ENCODE results near the gene GSE1.

GSE1 gene

DNA sequence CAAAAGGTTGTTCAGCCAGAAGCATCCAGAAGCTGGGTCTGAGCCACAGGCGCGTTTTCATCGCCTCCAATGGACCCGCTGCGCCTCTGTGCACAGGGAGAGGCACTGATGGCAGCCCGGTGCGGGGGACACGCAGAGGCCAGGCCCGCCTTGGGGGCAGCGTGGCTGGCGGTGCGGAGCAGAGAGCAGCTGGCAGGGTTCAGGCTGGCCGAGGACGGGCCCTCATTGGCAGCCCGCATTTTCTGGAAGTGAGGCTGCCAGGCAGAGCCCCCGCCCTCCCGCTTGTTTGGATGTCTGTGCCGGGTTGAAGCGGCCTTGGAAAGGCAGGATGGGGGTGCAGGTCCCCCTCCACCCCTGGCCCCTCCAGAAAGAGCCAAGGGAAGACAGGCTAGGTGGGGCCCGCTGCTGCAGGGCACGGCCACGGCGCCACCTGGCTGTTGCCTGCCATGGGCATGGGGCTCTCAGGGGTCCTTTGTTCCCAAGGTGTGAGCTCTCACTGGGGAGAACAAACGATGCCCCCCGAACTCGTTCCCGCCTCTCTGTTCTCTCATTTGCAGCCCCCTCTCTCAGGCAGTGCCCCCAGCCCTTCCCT, 18.8 kb downstream of the GSE1 start:
- DNase-seq (ENCODE audit: low read depth, low spot score): no peak

DNA sequence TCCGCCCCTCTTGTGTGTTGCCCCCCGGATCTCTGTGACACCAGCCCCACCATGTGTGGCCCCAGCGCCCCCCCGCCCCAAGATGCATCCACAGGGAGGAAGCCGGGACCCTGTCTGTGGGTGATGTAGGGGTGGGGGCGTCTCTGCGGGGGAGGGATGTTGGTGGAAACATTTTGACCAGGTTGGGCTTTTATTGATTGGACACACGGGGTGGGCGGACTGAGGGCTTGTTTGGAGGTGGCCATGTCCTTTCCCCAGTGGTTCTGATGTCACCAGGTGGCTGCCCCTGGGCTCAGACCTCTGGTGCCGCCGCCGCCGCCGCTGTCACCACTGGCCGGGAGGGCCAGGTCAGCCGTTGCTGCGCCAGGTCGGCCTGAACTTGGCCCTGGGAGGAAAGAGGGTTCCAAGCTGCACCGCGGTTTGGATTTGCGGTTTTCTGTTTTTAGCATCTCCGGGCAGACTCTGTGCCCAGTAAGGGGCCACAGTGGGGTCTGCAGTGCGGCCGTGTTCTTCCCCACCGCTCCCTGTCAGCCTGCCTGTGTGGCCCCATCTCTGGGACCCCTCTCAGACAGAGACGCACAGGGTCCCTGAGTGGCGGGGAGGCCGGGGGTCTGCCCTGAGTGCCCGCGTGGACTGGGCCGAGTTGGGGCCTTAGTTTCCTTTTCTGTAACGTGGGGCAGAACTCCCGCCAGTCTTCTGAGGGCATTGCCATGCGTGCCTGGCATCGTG, 19.8 kb downstream of the GSE1 start:
- DNase-seq (ENCODE audit: low read depth, low spot score): no peak

DNA sequence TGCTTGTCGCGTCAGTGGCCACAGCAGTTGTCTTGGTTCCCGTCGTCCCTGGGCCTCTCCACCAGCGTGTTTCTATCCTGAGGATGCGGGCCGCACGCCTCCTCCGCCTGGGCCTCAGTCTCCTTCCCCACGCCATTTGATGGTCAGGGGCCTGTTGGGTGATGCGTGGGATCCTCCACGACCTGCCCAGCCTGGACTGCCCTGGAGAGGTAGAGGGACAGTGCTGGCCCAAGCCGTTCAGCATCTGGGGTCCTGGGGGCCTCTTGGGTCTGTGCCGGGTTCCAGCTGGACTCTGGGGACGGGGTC, 20.3 kb downstream of the GSE1 start:
- DNase-seq (ENCODE audit: low read depth, low spot score): no peak

DNA sequence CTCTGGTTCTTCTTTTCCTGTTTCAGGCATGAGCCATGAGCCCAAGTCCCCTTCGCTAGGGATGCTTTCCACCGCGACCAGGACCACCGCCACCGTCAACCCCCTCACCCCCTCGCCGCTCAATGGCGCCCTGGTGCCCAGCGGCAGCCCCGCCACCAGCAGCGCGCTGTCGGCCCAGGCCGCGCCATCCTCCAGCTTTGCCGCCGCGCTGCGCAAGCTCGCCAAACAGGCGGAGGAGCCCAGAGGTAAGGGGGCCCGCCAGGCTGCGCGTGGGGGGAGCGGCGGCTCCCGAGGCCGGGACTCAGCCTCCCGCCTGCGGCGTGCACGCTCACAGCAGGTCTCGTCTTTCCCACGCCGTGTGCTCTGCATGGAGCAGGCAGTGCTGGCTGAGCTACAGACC, 20.8 kb downstream of the GSE1 start:
- no peak for DNase-seq (ENCODE audit: low read depth, low spot score)

DNA sequence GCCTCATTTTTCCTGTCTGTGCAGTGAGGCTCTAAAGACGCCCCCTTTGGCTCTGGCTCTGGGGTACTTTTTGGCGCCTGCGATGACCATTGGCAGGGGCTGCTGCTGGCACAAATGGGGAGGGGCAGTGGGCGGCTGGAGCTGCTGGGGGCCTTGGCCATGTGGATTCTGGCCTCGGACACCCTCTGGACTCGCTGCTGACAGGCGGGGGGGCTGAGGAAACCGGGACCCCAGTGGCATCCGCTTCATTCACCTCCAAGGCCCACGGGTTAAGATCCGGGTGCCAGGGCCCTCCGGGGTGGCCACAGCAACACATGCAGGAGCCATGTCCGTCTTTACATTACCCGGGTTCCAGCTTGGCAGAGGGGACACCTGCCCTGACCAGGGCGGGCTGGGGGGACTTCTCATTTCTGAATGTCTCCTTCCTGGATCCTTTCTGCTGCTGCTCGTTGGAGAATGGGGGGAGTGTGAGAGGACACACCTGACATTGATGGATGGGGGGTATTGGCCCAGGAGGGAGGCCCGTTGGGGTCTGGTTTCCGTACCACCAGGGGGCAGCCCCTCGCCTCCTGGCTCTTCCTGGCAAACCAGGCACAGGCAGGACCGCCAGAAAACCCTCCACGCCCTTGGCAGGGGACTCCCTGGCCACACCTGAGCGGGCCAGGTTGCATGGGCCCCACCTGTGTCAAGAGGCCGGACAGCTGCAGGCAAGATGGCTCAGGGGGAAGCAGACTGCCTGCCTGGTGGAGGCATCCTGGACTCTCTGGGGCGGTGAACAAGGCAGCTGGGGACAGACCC, 21.8 kb downstream of the GSE1 start:
- DNase-seq (ENCODE audit: low read depth, low spot score): no peak

DNA sequence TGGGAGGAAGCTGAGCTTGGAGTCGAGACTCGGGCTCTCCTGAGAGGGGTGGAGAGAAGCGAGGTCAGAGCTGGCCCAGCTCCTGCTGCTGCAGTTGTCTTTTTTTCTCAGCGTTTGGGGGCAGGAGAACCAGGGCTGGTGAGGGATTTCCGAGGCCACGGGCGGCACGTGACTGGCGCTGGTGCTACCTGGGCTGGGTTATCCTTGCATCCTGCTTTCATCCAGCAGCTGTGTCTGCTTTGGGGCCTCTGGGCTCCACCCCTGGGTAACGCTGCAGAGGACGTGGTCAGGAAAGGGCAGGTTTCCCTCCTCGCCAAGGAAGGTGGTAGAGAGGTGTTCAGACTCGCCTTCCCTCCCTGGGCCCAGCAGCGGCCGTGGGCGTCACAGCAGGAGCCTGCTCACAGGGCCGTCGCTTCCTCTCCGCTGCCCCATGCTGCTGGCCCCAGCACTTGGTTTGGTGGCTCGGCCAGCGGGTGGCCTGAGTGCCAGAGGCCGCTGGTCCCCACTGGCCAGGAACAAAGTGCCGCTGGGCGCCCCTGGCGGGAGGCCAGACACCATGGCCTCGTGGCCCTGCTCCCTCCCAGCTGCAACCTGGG, 22.5 kb downstream of the GSE1 start:
- no peak for DNase-seq (ENCODE audit: low read depth, low spot score)

DNA sequence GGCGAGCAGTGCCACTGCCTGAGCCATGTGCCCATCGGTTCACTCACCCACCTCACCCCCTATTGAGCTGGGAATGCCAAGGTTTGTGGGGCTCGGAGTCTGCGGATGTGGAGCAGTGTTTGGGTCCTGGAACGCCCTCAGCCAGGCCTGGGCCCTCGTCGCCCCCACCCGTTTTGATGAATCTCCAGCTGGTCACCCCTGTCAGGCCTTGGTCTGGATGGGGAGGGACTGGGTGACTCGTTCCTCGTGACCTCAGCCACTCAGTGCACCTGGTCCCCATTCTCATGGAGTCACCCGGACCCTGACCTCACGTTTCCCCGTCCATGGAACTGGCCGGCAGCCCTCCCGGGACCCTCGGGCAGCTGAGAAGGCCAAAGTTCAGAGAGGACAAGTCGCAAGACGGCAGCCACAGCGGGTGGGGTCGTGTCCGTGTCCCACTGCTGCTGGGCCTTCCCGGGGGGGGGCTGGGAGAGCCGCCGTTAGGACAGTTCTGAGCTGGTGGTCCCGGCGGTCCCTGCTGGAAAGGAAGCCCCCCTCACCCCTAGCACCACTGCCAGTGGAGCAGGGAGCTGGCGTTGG, 23.2 kb downstream of the GSE1 start:
- no peak for DNase-seq (ENCODE audit: low read depth, low spot score)

DNA sequence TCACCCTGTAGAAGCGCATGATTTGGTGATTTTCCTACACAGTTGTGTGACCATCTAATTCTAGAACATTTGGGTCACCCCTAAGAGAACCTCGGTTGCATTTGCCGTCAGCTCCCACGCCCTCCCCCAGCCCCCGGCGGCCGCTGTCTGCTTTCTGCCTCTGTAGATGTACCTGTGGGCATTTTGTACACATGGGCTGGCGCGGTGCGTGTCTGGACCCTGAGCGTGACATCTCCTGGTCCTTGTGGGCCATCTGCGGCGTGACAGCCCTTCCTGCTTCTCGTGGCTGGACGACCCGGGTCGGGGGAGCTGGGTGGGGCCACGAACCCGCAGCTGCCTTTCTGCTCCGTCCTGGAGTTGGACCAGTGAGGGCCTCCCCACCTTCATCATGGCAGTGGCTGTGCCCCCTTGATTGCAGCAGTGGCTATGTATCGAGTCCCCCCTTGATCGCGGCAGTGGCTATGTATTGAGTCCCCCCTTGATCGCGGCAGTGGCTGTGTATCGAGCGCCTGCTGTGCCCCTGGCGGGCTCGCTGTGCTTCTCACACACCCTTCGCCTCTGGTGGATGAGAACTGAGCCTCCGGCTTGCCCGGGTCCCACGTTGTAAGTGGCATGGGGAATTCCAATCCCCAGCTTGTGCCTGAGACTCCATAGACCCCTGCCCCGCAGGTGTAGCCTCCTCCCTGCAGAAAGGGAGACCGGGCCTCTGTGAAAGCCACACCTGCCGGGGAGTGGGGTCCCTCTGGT, 24.1 kb downstream of the GSE1 start:
- no peak for DNase-seq (ENCODE audit: low read depth, low spot score)

DNA sequence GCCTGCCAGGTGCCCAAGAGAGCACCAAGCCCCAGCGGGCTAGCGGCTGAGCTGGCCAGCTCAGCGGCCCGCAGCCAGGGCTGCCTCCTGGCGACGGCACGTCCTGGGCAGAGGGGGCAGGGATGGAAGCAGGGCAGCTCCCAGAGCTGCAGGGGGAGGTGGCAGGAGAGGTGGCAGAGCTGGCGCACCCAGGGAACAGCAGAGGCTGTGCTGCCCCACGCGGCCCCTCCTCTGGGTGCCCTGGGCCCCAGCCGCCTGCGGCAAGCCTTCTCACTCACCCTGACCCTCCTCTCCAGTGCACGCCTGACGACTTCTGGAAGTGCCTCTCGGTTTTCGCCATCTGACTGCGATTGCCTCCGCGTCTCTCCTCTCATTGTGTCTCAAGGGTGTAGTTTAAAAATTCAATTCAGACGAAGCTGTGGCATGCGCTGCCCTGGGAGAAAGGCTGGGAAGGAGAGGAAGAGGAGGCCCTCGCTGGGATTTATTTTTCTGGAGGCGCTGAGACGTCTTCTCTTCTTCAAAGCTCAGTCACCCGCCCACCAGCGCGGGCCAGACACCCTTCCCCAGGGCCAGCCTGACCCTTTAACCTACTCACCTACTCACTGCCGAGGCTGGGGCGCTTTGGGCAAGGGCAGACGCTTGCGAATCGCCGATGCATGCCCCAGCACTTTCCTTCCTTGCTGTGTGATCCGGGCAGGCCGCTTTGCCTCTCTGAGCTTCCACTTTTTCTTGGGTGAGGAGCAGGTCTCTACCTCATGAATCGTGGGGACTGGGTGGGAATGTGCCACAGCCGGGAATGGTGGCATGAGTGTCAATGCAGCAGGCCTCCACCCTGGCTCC, 24.9 kb downstream of the GSE1 start:
- DNase-seq (ENCODE audit: low read depth, low spot score): no peak

DNA sequence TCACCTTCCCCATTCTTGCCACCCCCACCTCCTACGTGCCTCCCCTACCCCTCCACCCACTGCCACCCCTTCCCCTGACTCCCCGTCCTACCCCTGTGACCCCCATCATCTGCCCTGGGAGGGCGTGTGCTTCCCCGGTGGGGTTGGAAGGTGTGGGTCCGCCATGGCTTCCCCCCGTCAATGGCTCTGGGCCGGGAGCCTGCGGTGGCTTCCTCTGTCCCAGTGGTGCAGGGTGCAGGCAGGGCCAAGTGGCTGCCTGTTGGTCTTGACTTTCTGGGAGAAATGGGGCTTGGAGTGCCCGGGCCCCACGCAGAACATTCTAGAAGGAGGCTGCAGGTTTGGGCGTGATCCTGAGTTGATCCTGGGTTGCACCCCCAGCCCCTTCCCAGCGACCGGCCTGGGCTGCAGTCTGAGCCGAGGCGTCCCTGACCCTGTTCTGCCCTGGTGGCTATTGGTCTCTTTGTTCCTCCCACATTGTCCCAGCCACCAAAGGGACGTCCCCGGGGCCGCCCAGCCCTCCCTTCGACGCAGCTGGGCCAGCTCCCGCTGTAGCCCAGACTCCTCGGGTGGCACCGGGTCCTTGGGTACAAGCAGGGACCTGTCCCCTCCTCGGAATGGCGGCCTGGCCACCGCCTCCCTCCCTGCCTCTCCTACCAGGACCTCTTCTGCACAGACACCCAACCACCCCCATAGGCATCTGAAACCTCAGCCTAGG, 25.7 kb downstream of the GSE1 start:
- no peak for DNase-seq (ENCODE audit: low read depth, low spot score)

DNA sequence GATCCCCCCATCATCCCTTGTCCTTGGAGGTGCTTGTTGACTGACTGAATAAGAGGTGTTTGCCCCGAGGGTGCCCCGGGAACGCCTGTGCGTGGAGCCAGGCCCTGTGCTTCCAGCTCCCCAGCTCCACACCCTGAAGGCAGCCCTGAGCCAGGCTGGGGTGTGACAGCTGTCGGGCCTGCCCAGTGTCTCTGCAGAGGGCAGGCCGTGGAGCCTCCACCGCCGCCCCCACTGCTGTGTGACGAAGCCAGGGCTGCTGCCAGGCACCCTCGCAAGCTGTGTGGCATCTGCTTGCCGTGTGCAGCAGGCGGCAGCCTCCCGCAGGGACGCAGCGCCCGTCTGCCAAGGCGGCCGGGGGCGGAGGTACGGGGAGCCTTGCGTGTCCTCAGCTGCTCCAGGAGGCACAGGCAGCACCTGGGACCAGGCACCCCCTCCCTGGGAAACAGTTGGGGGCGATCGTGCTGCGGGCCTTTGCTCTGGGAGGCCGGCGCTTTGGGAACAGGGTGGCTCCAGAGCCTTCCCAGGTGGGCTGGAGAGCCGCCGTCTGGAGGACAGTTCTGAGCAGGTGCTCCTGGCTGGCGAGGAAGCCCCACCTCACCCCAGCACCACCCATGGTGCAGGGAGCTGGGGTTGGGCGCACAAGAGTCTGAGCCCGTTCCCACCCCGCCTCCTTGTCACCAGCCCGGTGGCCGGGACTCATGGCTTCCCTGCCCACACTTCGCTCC, 26.6 kb downstream of the GSE1 start:
- no peak for DNase-seq (ENCODE audit: low read depth, low spot score)

DNA sequence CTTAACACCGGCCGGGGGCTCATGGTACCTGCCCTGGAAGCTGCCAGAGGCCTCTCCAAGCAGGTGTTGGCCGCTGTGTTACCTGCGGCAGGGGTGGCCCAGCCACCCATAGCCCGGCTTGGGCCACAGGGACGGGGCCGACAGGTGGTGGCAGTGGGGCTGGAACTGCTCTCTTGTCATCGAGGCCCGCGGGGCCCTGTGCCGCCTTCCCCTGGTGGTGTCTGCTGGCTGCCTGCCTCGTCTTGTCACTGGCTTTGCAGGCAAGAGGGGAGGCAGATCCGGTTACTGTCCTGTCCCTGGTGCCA, 27.1 kb downstream of the GSE1 start:
- DNase-seq (ENCODE audit: low read depth, low spot score): no peak

DNA sequence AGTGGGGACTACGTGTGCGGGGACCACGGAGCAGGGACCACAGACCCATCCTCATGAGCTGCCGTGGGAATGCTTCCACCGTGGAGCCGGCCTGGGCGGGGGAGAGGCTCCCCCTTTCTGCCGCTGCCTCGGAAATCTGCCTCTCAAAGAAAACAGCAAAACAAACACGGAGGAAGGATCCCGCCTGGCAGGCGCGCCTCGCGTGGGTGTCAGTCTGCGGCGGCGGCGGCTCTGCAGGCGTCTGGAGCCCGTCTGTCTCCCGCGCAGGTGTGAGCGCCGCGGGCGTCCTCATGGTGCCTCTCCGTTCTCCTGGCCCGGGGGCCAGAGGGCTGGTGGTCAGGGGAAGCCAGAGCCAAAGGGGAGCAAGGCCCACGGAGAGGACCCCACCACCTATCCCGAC, 27.5 kb downstream of the GSE1 start:
- DNase-seq (ENCODE audit: low read depth, low spot score): no peak

DNA sequence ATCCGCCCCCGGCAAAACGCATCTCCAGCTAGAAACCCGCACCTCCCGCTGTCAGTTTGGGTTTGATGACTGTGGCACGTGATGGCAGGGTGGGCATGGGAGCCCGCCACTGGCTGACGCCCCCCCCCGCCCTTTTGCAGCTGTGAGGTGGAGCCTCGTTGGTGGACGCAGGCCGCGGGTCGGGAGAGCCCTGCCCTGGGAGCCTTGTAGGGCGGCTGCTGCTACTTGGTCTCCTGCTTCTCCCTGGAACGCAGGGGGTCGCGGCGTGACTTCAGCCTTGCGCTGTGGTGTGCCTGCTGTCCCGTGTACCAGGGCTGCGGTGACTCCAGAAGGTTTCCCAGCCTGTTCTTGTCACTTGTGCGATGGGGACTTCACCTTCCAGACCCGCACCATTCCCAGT, 28.2 kb downstream of the GSE1 start:
- no peak for DNase-seq (ENCODE audit: low read depth, low spot score)

DNA sequence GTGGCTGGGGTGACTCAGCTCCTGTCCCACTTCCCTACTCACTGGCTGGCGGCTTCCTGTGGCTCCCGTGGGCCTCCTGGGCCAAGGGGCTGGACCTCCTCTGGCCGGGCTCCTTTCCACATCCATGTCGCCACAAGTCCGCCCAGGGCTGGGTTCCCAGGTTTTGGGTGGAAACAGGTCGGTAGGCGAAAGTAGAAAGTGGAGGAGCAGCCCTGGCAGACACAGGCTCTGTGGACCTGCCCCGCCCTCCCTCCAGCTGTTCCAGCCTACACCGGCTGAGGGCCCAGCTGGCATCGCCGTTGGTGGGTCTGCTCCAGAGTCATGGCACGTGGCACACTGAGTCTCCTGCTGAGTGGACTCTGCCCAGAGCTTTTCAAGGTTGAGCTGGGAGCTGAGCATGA, 28.7 kb downstream of the GSE1 start:
- no peak for DNase-seq (ENCODE audit: low read depth, low spot score)

DNA sequence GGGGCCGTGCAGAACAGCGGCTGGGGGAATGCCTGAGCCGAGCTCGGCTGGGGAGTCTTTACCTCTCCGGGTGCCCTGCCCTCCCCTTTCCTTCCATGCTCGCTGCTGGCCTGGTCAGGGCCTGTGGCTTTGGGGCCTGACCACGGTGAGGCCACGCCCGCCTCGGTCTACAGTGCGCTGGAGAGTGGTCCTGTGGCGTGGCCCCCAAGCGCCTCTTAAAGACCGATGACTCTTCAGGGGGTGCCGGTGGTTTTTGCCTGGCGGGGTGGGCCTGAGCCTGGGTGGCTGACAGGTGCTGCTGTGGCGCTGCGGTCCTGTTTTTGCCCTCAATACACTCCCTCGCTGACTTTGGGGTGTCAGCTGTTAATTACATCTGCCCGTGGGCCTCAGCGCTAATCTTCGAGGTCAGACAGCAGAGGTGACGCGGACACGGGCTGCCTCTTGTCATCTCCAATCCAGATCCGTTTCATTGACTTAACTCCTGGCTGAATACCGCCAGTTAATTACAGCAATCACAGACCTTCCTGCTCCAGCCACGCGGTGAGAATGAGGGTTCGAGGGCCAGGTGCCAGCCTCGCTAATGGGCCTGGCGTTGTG, 29.7 kb downstream of the GSE1 start:
- no peak for DNase-seq (ENCODE audit: low read depth, low spot score)

DNA sequence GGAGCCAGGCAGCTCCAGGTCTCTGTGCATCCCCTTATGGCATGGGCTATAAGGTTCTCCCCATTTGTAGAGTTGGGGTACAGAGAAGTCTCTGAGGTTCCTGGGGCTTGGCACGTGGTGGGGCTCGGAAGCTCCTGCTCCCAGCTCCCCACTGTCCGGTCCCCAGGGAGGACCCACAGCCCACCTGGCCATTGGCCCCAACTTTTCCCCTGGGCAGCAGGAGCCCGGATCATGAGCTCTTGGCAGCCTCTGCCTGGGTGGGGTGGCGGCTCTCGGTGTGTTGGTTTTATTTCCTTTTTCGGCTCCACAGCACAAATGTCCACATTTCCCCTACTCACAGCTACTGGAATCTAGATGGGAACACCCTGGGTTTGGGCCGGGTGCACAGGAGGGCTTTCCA, 30.5 kb downstream of the GSE1 start:
- DNase-seq (ENCODE audit: low read depth, low spot score): no peak

DNA sequence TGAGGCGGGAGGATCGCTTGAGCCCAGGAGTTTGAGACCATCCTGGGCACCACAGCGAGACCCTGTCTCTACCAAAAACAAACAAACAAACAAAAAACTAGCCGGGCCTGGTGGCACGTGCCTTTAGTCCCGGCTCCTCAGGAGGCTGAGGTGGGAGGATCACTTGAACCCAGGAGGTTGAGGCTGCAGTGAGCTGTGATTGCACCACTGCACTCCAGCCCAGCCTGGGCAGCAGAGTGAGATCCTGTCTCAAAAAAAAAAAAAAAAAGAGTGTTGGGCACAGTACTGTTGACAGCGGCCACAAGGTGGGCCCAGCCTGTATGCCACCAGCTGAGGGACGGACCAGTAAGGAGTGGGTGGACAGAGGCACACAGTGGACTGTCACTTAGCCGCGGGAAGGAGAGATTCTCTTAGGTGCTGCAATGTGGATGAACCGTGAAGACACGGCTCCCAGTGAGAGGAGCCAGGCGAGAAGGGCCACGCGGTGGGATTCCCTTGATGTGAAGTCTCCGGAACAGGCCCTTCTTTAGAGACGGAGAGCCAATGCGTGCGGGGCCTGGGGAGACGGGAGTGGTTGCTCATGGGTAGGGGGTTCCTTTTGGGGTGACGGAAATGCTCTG, 31.1 kb downstream of the GSE1 start:
- DNase-seq (ENCODE audit: low read depth, low spot score): no peak

Data from activated naive CD8-positive, alpha-beta T cell treated with anti-CD3 and anti-CD28 coated beads, Interleukin-2, amount 50 U/mL, for 16 hours (primary cell).